Right atrium auricular region (tissue), 2 donors: ENCODE data around the gene ABCF2. TPM values are rescaled to one million over a fixed set of nuclear protein-coding genes. Genes with fewer than 3 reads are reported as not detected.

Experiments
- DNase-seq: peaks from one replicate; pipeline ENCODE4 v3.0.0-alpha.2; 2019; ENCODE audit warnings: low spot score
- H3K27ac ChIP-seq, 2 donors: fragments of 200-600 bp; sonication (generic); 1 replicate in 1 of 2; 2 replicates in 1 of 2; pipeline ENCODE4 v1.5.1; 2016 to 2019
- H3K27me3 ChIP-seq, 2 donors: fragments of 200-600 bp; sonication (generic); one replicate each; pipeline versions ENCODE4 v1.5.1 to v1.6.0; 2017 to 2019
- H3K36me3 ChIP-seq: fragments of 200-600 bp; sonication (generic); one replicate; pipeline ENCODE4 v1.5.1; 2016
- H3K4me1 ChIP-seq, 2 donors: fragments of 200-600 bp; sonication (generic); one replicate each; pipeline versions ENCODE4 v1.5.1 to v1.6.0; 2017 to 2019
- H3K4me3 ChIP-seq, 2 donors: fragments of 200-600 bp; sonication (generic); 1 replicate in 1 of 2; 2 replicates in 1 of 2; pipeline ENCODE4 v1.5.1; 2017 to 2019; ENCODE audit warnings: mild to moderate bottlenecking in 1 of 2, moderate library complexity in 1 of 2
- H3K9me3 ChIP-seq, 2 donors: fragments of 200-600 bp; sonication (generic); one replicate each; pipeline ENCODE4 v1.5.1; 2019
- CTCF ChIP-seq, 2 donors: fragments of 200-600 bp; sonication (generic); IDR thresholded peaks; one replicate each; pipeline ENCODE4 v1.5.1; 2019; ENCODE audit warnings: antibody characterized with exemption in 2 of 2
- total RNA-seq, 2 donors: library from RNA; depleted of rRNA; stranded (reverse); fragments of >200 nt; gene quantifications; one replicate each; pipeline ENCODE4 v1.1.0, GENCODE V29; 2016

Gene ABCF2
- total RNA-seq, 2 donors from 2014 or later, result 29.7 to 38.6 TPM

- peaks cover 0 to 36% of the 10 kb centered on the region in 2 donors for H3K4me1 ChIP-seq
- peak overlapping the region in 1 of 2 donors; percentile 59 for H3K27ac ChIP-seq
- no peak for DNase-seq
- no peaks in the 10 kb centered on the region for H3K27me3 ChIP-seq
- no peak overlapping the region for H3K4me3 ChIP-seq
- H3K36me3 ChIP-seq, result no peaks in the 10 kb centered on the region
- H3K9me3 ChIP-seq, result no peaks in the 10 kb centered on the region
- no peak for TF ChIP-seq CTCF (IDR thresholded peaks at IDR 0.05)
Observed at GRCh38 chr7:151272877-151273276, 45.9 kb upstream of the ABCF2 start.

GRCh38 chr7:151272405-151272804 is 45.4 kb upstream of the ABCF2 start:
- H3K36me3 ChIP-seq, result no peaks in the 10 kb centered on the region
- H3K4me1 ChIP-seq, result peaks cover 0 to 32% of the 10 kb centered on the region in 2 donors
- no peak for TF ChIP-seq CTCF (IDR thresholded peaks at IDR 0.05)
- H3K27ac ChIP-seq, result peak overlapping the region; percentile 35 to 59
- H3K9me3 ChIP-seq, result no peaks in the 10 kb centered on the region
- DNase-seq, result no peak
- no peaks in the 10 kb centered on the region for H3K27me3 ChIP-seq
- H3K4me3 ChIP-seq, result no peak overlapping the region

GRCh38 chr7:151271699-151272355 is 44.8 kb upstream of the ABCF2 start:
- Histone ChIP-seq H3K36me3 (no peaks in the 10 kb centered on the region), H3K27ac (peak overlapping the region; percentile 4 to 59), H3K27me3 (no peaks in the 10 kb centered on the region), H3K9me3 (no peaks in the 10 kb centered on the region), H3K4me3 (no peak overlapping the region), H3K4me1 (peaks cover 0 to 27% of the 10 kb centered on the region in 2 donors)
- no peak for DNase-seq
- no peak for TF ChIP-seq CTCF (IDR thresholded peaks at IDR 0.05)

GRCh38 chr7:151269511-151269910 is 42.5 kb upstream of the ABCF2 start:
- Histone ChIP-seq H3K27ac (no peak overlapping the region), H3K36me3 (no peaks in the 10 kb centered on the region), H3K27me3 (no peaks in the 10 kb centered on the region), H3K4me3 (no peak overlapping the region), H3K4me1 (peaks cover 0 to 21% of the 10 kb centered on the region in 2 donors), H3K9me3 (no peaks in the 10 kb centered on the region)
- no peak for TF ChIP-seq CTCF (IDR thresholded peaks at IDR 0.05)
- no peak for DNase-seq

- Histone ChIP-seq H3K4me1 (peaks cover 0 to 13% of the 10 kb centered on the region in 2 donors), H3K27ac (no peak overlapping the region), H3K27me3 (no peaks in the 10 kb centered on the region), H3K4me3 (no peak overlapping the region), H3K36me3 (no peaks in the 10 kb centered on the region), H3K9me3 (no peaks in the 10 kb centered on the region)
- no peak for DNase-seq
- no peak for TF ChIP-seq CTCF (IDR thresholded peaks at IDR 0.05)
Observed at GRCh38 chr7:151265351-151265931, 38.4 kb upstream of the ABCF2 start.
